Sigmoid colon (tissue), 7 donors: ENCODE measurements around the gene ADORA2A. TPM values are rescaled to one million over a fixed set of nuclear protein-coding genes. Genes with fewer than 3 reads are reported as not detected.

ENCODE experiments used
- DNase-seq: peaks from one replicate; pipeline ENCODE4 v3.0.0-alpha.2; 2019
- H3K27ac ChIP-seq, 4 donors: fragments of 200-600 bp; sonication (generic); one replicate each; pipeline ENCODE4 v1.5.1; 2016 to 2019; ENCODE audit warnings: mild to moderate bottlenecking in 1 of 4
- H3K27me3 ChIP-seq, 3 donors: fragments of 200-600 bp; sonication (generic); one replicate each; pipeline ENCODE4 v1.5.1; 2019; ENCODE audit warnings: mild to moderate bottlenecking in 1 of 3
- H3K36me3 ChIP-seq, 4 donors: fragments of 200-600 bp; sonication (generic); one replicate each; pipeline ENCODE4 v1.5.1; 2016 to 2019
- H3K4me1 ChIP-seq, 4 donors: fragments of 200-600 bp; sonication (generic); one replicate each; pipeline ENCODE4 v1.5.1; 2017 to 2019
- H3K4me3 ChIP-seq, 4 donors: fragments of 200-600 bp; sonication (generic); one replicate each; pipeline ENCODE4 v1.5.1; 2017 to 2019; ENCODE audit warnings: mild to moderate bottlenecking in 2 of 4, moderate library complexity in 1 of 4
- H3K9me3 ChIP-seq, 4 donors: fragments of 200-600 bp in 3 of 4; sonication (generic) in 3 of 4; one replicate each; pipeline versions ENCODE4 v1.5.1 to v1.6.1; 2013 to 2019
- EP300 ChIP-seq, 4 donors: sonication (generic); formaldehyde crosslinking; IDR thresholded peaks; one replicate each; pipeline ENCODE4 v1.6.1; 2017; ENCODE audit warnings: antibody characterized with exemption in 4 of 4
- POLR2A ChIP-seq, 2 donors: fragments of 450-650 bp; IDR thresholded peaks; one replicate each; pipeline ENCODE4 v1.6.1; 2016; ENCODE audit warnings: antibody characterized with exemption in 2 of 2, mild to moderate bottlenecking in 2 of 2, moderate library complexity in 2 of 2
- POLR2AphosphoS5 ChIP-seq, 4 donors: sonication (generic); formaldehyde crosslinking; IDR thresholded peaks; one replicate each; pipeline ENCODE4 v1.6.1; 2017; ENCODE audit warnings: antibody characterized with exemption in 4 of 4
- WGBS, 2 donors: extraction: QIAGEN DNeasy Blood & Tissue Kit; methylation state at CpG; one replicate each; pipeline ENCODE4 v1.1.7; 2013; 5-methylcytosine and 5-hydroxymethylcytosine counted together
- intact Hi-C: fragments of 100-400 bp; cut with DNase I; formaldehyde crosslinking; loops from one replicate; pipeline ENCODE4 v1.15.1; 2023
- polyA plus RNA-seq, 3 donors: library from polyadenylated mRNA; stranded (reverse); fragments of 200-250 nt; gene quantifications; one replicate each; pipeline ENCODE4 v1.2.3, GENCODE V29; 2013
- total RNA-seq, 4 donors: library from RNA; depleted of rRNA; stranded (reverse); fragments of >200 nt; gene quantifications; one replicate each; pipeline ENCODE4 v1.1.0, GENCODE V29; 2016
- TF ChIP-seq, protein P1 (sequence below), 4 experiments: fragments of 450-650 bp in 3 of 4; fragments of 200-600 bp in 1 of 4; IDR thresholded peaks; one replicate each; pipeline ENCODE4 v1.5.1; 2016 to 2019; ENCODE audit warnings: antibody characterized with exemption in 4 of 4, mild to moderate bottlenecking in 3 of 4, moderate library complexity in 2 of 4
- donor health status: healthy with polysubstance abuse.
- donor health status: Bipolar disorder and iron deficiency.
- donor health status: healthy.

The ADORA2A gene
- total and polyA plus RNA-seq, 7 donors = 1.2 to 9.3 (median 3.0) TPM

DNA sequence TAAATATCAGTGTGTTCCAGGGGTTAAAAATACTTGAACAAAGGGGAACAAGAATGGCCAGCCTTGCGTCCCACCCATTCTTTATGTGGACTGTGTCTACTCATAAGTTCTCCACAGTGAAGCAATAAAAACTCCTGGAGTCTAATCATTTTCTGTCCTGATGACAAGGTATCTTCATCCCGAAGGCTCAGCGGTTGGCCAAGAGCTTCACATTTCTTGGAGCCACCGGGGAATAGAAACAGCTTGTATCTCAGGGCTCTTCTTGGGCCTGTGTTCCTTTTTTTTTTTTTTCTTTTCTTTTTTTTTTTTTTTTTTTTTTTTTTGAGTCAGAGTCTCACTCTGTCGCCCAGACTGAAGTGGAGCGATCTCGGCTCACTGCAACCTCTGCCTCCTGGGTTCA lies 36.8 kb upstream of the ADORA2A start:
- 71 to 89% methylated on average over 7 of the region's 7 CpGs for WGBS, 2 donors
- Histone ChIP-seq H3K36me3 (peaks cover 0 to 2% (median under 1%) of the 10 kb centered on the region in 4 donors), H3K4me1 (peaks cover 0 to 34% (median 16%) of the 10 kb centered on the region in 4 donors), H3K9me3 (no peaks in the 10 kb centered on the region), H3K27me3 (no peaks in the 10 kb centered on the region), H3K4me3 (no peak overlapping the region), H3K27ac (peak overlapping the region; percentile 7 to 58 (median 54))
- DNase-seq = peak; percentile 85
- TF ChIP-seq POLR2AphosphoS5 (IDR thresholded peaks at IDR 0.05) (no peak), EP300 (IDR thresholded peaks at IDR 0.05) (no peak), POLR2A (IDR thresholded peaks at IDR 0.05) (no peak)
- TF ChIP-seq, protein P1, sequence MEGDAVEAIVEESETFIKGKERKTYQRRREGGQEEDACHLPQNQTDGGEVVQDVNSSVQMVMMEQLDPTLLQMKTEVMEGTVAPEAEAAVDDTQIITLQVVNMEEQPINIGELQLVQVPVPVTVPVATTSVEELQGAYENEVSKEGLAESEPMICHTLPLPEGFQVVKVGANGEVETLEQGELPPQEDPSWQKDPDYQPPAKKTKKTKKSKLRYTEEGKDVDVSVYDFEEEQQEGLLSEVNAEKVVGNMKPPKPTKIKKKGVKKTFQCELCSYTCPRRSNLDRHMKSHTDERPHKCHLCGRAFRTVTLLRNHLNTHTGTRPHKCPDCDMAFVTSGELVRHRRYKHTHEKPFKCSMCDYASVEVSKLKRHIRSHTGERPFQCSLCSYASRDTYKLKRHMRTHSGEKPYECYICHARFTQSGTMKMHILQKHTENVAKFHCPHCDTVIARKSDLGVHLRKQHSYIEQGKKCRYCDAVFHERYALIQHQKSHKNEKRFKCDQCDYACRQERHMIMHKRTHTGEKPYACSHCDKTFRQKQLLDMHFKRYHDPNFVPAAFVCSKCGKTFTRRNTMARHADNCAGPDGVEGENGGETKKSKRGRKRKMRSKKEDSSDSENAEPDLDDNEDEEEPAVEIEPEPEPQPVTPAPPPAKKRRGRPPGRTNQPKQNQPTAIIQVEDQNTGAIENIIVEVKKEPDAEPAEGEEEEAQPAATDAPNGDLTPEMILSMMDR (IDR thresholded peaks at IDR 0.05) = no peak
- intact Hi-C loops = no loop called here

DNA sequence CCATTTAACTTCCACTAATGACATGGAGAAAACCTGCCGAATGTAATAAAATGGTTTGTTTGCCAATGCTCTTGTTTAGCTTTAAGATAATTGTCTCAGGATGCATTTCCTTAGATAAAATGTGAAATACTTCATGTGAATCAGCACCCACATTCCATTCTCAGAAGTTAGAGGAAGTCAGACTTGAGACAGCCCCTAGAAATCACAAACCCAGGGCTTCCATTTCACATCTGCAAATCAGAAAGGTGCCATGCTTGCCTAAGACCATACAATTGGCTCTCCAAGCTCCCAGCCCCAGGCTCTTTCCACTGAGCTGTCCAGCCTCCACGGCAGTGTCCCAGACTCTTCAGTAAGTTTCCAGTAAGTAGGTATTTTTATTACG lies 35.6 kb upstream of the ADORA2A start:
- WGBS, 2 donors = 82 to 86% methylated on average over 3 of the region's 3 CpGs
- Histone ChIP-seq H3K4me3 (no peak overlapping the region), H3K27ac (peak overlapping the region in 3 of 4 donors; percentile 50 to 58 (median 57)), H3K36me3 (peaks cover 0 to 14% (median 9%) of the 10 kb centered on the region in 4 donors), H3K4me1 (peaks cover 0 to 34% (median 16%) of the 10 kb centered on the region in 4 donors), H3K9me3 (no peaks in the 10 kb centered on the region), H3K27me3 (no peaks in the 10 kb centered on the region)
- intact Hi-C loops = no loop called here
- no peak for TF ChIP-seq POLR2A (IDR thresholded peaks at IDR 0.05)
- no peak for TF ChIP-seq POLR2AphosphoS5 (IDR thresholded peaks at IDR 0.05)
- TF ChIP-seq, protein P1 (IDR thresholded peaks at IDR 0.05) = no peak
- no peak for TF ChIP-seq EP300 (IDR thresholded peaks at IDR 0.05)
- DNase-seq = no peak

DNA sequence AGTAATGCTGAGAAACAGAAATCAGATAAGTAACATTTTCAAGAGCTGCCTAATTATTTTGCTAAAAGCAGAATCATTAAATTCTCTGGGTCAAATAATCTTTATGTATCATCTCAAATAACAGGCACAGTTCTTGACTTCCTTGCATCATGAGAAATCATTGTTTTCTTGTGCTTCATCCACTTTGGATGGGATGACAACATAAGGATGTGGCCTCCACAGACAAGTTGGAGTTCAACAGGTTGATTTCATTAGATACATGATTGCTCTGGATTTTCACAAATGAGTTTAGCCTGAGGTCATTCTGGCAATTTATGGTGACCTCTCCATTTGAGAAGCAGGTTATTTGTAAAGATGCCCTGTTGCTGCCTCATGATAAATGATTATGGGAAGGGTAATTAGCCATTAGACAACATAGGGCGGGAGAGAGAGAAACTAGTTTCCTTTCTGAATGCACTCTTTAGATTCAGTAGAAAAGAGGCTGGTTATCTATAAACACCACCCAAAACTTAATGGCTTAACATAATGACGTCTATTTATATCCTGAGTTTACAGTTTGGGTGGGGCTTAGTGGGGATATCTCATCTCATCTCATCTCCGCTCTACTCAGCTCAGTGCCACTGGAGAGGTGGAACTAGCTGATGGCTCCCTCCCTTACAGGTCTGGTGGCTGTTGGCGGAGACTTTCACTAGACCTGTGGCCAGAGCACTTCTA lies 35.0 kb upstream of the ADORA2A start:
- WGBS, 2 donors = 54 to 71% methylated on average over 4 of the region's 4 CpGs
- no peak for DNase-seq
- TF ChIP-seq, protein P1 (IDR thresholded peaks at IDR 0.05) = no peak
- TF ChIP-seq POLR2AphosphoS5 (IDR thresholded peaks at IDR 0.05) = no peak
- TF ChIP-seq POLR2A (IDR thresholded peaks at IDR 0.05) = no peak
- no peak for TF ChIP-seq EP300 (IDR thresholded peaks at IDR 0.05)
- Histone ChIP-seq H3K4me3 (no peak overlapping the region), H3K36me3 (peaks cover 0 to 20% (median 13%) of the 10 kb centered on the region in 4 donors), H3K9me3 (no peaks in the 10 kb centered on the region), H3K27ac (peak overlapping the region in 1 of 4 donors; percentile 50), H3K4me1 (peaks cover 0 to 34% (median 16%) of the 10 kb centered on the region in 4 donors), H3K27me3 (no peaks in the 10 kb centered on the region)
- intact Hi-C loops = no loop called here

DNA sequence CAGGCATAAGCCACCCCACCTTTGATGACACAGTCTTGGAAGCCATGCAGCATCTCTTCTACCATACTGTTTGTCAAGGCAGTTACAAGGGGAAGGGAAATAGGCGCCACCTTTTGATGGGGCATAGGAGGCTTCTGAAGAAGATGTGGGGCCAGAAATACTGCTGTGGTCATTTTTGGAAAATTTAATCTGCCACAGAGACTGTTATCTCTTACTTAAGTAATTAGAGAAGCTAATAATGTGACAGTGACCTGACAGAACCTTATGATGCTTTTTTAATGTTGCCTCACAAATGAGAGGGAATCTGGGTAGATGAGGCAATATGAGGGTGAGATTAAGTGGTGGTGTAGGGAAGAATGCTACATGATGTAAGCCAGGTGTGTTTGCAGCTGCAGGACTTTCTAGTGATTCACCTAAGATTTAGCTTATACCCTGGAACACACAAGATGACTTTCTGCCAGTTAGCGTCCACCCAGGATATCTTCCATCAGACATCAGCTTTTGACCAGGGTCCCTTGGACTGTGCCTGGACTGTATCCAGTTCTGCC lies 34.3 kb upstream of the ADORA2A start:
- H3K27ac ChIP-seq = no peak overlapping the region
- H3K9me3 ChIP-seq = no peaks in the 10 kb centered on the region

More for the DNA sequence above, 34.3 kb upstream of the ADORA2A start:
- Histone ChIP-seq H3K36me3 (peaks cover 0 to 25% (median 13%) of the 10 kb centered on the region in 4 donors), H3K27me3 (no peaks in the 10 kb centered on the region), H3K4me3 (no peak overlapping the region), H3K4me1 (peaks cover 0 to 34% (median 16%) of the 10 kb centered on the region in 4 donors)
- DNase-seq = no peak
- TF ChIP-seq POLR2A (IDR thresholded peaks at IDR 0.05) = no peak
- TF ChIP-seq, protein P1 (IDR thresholded peaks at IDR 0.05) = no peak
- no peak for TF ChIP-seq POLR2AphosphoS5 (IDR thresholded peaks at IDR 0.05)
- TF ChIP-seq EP300 (IDR thresholded peaks at IDR 0.05) = no peak
- intact Hi-C loops = no loop called here
- whole genome bisulfite sequencing, 2 donors = 96 to 97% methylated on average over 2 of the region's 2 CpGs
